ENCODE data around the gene SYT9. TPM values are rescaled to one million over a fixed set of nuclear protein-coding genes. Genes with fewer than 3 reads are reported as not detected.

SYT9 gene
- total and polyA plus RNA-seq, 2 donors (not counting 1 experiment from before 2014, with no cell fraction given), result not detected

GRCh38 chr11:7219491-7219890 lies 32.2 kb upstream of the SYT9 start:
- Mint-ChIP-seq H3K4me3 (no peak overlapping the region), H3K27me3 (peaks cover 35% of the 10 kb centered on the region), H3K27ac (no peak overlapping the region), H3K9me3 (ENCODE audit: insufficient read depth) (no peaks in the 10 kb centered on the region), H3K4me1 (no peaks in the 10 kb centered on the region)
- H3K27me3 ChIP-seq (replicated peaks in 1 of 4; ENCODE audit: control extremely low read depth in 1 of 4, control insufficient read depth in 3 of 4, insufficient read depth in 4 of 4, low read length in 3 of 4), result peaks cover 0 to 4% (median 0%) of the 10 kb centered on the region in 4 experiments
- DNase-seq (no peak), ATAC-seq (ENCODE audit: low read depth) (no peak)
- H3K4me2 ChIP-seq (replicated peaks; ENCODE audit: low read depth, low read length, poor library complexity, severe bottlenecking), result no peak overlapping the region
- intact Hi-C loops (cut with micrococcal nuclease), result no loop called here
- H3K36me3 ChIP-seq (replicated peaks in 1 of 2; ENCODE audit: control extremely low read depth in 1 of 2, control insufficient read depth in 1 of 2, extremely low read depth in 1 of 2, insufficient read depth in 2 of 2, low read length in 1 of 2), result no peaks in the 10 kb centered on the region
- no peaks in the 10 kb centered on the region for H3K4me1 ChIP-seq (ENCODE audit: control insufficient read depth in 2 of 2, insufficient read depth in 2 of 2, low read length in 2 of 2)
- no peak overlapping the region for H3K9ac ChIP-seq (ENCODE audit: low read length)
- ChIA-PET CTCF (no interaction called here), POLR2A (no interaction called here)
- no peaks in the 10 kb centered on the region for H3K79me2 ChIP-seq (ENCODE audit: control insufficient read depth, insufficient read depth, low read length)
- no peaks in the 10 kb centered on the region for H3K9me3 ChIP-seq (ENCODE audit: control extremely low read depth in 1 of 3, control insufficient read depth in 2 of 3, insufficient read depth in 1 of 3, low read length in 2 of 3)
- no peak overlapping the region for H3K4me3 ChIP-seq (ENCODE audit: control extremely low read depth in 1 of 5, extremely low read depth in 1 of 5, insufficient read depth in 1 of 5, low read depth in 2 of 5, low read length in 4 of 5)
- H3K27ac ChIP-seq (ENCODE audit: low read length in 2 of 2), result no peak overlapping the region
- TF ChIP-seq CTCF (IDR thresholded peaks at IDR 0.05) (no peak), EZH2 (IDR thresholded peaks at IDR 0.05; ENCODE audit: borderline replicate concordance, insufficient read depth, low read depth, low read length, poor library complexity, severe bottlenecking) (no peak)
- H2AFZ ChIP-seq (ENCODE audit: insufficient read depth, low read depth, low read length, poor library complexity, severe bottlenecking), result no peak overlapping the region
- no peaks in the 10 kb centered on the region for H4K20me1 ChIP-seq (ENCODE audit: control insufficient read depth, insufficient read depth, low read length, poor library complexity, severe bottlenecking)

GRCh38 chr11:7220636-7221035 lies 31.1 kb upstream of the SYT9 start:
- ATAC-seq (ENCODE audit: low read depth) (no peak), DNase-seq (no peak)
- Mint-ChIP-seq H3K4me1 (no peaks in the 10 kb centered on the region), H3K27ac (no peak overlapping the region), H3K4me3 (no peak overlapping the region), H3K9me3 (ENCODE audit: insufficient read depth) (no peaks in the 10 kb centered on the region), H3K27me3 (peaks cover 34% of the 10 kb centered on the region)
- Histone ChIP-seq H3K79me2 (ENCODE audit: control insufficient read depth, insufficient read depth, low read length) (no peaks in the 10 kb centered on the region), H3K4me2 (replicated peaks; ENCODE audit: low read depth, low read length, poor library complexity, severe bottlenecking) (no peak overlapping the region), H3K27ac (ENCODE audit: low read length in 2 of 2) (no peak overlapping the region), H4K20me1 (ENCODE audit: control insufficient read depth, insufficient read depth, low read length, poor library complexity, severe bottlenecking) (no peaks in the 10 kb centered on the region), H3K9me3 (ENCODE audit: control extremely low read depth in 1 of 3, control insufficient read depth in 2 of 3, insufficient read depth in 1 of 3, low read length in 2 of 3) (no peaks in the 10 kb centered on the region), H3K4me1 (ENCODE audit: control insufficient read depth in 2 of 2, insufficient read depth in 2 of 2, low read length in 2 of 2) (no peaks in the 10 kb centered on the region), H3K4me3 (ENCODE audit: control extremely low read depth in 1 of 5, extremely low read depth in 1 of 5, insufficient read depth in 1 of 5, low read depth in 2 of 5, low read length in 4 of 5) (no peak overlapping the region), H3K9ac (ENCODE audit: low read length) (no peak overlapping the region), H3K36me3 (replicated peaks in 1 of 2; ENCODE audit: control extremely low read depth in 1 of 2, control insufficient read depth in 1 of 2, extremely low read depth in 1 of 2, insufficient read depth in 2 of 2, low read length in 1 of 2) (no peaks in the 10 kb centered on the region), H2AFZ (ENCODE audit: insufficient read depth, low read depth, low read length, poor library complexity, severe bottlenecking) (no peak overlapping the region), H3K27me3 (replicated peaks in 1 of 4; ENCODE audit: control extremely low read depth in 1 of 4, control insufficient read depth in 3 of 4, insufficient read depth in 4 of 4, low read length in 3 of 4) (peaks cover 0 to 4% (median 0%) of the 10 kb centered on the region in 4 experiments)
- intact Hi-C loops (cut with micrococcal nuclease), result no loop called here
- ChIA-PET CTCF (no interaction called here), POLR2A (no interaction called here)
- WGBS (ENCODE audit: insufficient coverage), result 83% methylated on average over 1 of the region's 3 CpGs
- TF ChIP-seq EZH2 (IDR thresholded peaks at IDR 0.05; ENCODE audit: borderline replicate concordance, insufficient read depth, low read depth, low read length, poor library complexity, severe bottlenecking), result no peak
- TF ChIP-seq CTCF (IDR thresholded peaks at IDR 0.05), result no peak

All from B cell (primary cell).